ENCODE measurements around the gene LRTM2.

LRTM2 gene

DNA sequence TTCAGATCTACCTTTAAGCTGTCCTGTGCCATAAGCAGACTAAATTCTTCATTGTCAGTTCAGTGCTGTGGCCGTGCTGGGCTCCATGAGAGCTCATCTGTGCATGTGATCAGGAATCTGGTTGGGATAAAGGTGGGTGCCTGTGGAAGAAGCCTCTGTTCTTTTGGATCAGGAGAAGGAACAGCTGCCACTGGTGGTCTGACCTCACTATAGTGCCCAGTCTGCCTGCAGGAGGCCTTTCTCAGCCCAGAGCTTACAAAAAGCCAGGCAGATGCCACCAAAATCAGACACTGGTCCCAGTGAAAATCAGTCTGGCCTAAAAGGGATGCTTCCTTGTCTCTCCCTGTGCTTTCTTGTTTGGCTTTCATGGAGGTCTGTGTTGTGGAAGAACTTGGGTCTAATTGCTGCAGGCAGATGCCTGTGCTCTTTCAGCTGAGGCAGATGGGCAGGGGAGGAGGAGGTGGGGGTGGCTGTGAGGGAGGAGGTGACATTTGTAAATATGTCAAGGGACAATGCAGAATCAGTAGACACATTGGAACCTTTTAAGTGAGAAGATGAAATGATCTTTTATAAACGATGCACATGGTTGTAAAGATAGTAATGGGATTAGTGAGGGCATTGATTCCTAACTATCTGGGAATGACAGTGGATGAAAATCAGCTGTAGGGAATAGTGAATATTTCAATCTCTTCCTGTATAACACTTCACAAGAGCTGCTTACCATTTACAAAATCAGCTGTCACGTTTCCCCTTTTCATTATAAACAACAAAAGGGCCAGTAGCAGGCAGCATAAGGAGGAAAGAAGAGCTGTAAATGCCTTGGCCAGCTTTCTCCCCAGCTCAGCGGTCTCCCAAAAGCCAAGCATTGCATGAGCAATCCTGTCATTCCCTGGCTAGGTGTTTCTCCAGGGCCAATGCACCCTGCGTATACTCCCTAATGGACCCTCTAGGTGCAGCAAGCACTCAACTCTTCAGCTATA, 53.5 kb downstream of the LRTM2 start:
- H3K27me3 ChIP-seq (ENCODE audit: insufficient read depth, poor library complexity, severe bottlenecking) = no peaks in the 10 kb centered on the region
- DNase-seq (ENCODE audit: low read depth in 1 of 2, low spot score in 1 of 2) = no peak
- no peak overlapping the region for H3K27ac ChIP-seq (replicated peaks)
- TF ChIP-seq SPI1 (IDR thresholded peaks at IDR 0.05; ENCODE audit: borderline replicate concordance, low read depth) (no peak), GABPA (IDR thresholded peaks at IDR 0.05; ENCODE audit: low read depth) (no peak), POLR2AphosphoS5 (IDR thresholded peaks at IDR 0.05; ENCODE audit: low read depth) (no peak)
- TF ChIP-seq, protein P1, sequence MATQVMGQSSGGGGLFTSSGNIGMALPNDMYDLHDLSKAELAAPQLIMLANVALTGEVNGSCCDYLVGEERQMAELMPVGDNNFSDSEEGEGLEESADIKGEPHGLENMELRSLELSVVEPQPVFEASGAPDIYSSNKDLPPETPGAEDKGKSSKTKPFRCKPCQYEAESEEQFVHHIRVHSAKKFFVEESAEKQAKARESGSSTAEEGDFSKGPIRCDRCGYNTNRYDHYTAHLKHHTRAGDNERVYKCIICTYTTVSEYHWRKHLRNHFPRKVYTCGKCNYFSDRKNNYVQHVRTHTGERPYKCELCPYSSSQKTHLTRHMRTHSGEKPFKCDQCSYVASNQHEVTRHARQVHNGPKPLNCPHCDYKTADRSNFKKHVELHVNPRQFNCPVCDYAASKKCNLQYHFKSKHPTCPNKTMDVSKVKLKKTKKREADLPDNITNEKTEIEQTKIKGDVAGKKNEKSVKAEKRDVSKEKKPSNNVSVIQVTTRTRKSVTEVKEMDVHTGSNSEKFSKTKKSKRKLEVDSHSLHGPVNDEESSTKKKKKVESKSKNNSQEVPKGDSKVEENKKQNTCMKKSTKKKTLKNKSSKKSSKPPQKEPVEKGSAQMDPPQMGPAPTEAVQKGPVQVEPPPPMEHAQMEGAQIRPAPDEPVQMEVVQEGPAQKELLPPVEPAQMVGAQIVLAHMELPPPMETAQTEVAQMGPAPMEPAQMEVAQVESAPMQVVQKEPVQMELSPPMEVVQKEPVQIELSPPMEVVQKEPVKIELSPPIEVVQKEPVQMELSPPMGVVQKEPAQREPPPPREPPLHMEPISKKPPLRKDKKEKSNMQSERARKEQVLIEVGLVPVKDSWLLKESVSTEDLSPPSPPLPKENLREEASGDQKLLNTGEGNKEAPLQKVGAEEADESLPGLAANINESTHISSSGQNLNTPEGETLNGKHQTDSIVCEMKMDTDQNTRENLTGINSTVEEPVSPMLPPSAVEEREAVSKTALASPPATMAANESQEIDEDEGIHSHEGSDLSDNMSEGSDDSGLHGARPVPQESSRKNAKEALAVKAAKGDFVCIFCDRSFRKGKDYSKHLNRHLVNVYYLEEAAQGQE (IDR thresholded peaks at IDR 0.05; ENCODE audit: insufficient replicate concordance, low read depth) = no peak
- TF ChIP-seq, protein P2, sequence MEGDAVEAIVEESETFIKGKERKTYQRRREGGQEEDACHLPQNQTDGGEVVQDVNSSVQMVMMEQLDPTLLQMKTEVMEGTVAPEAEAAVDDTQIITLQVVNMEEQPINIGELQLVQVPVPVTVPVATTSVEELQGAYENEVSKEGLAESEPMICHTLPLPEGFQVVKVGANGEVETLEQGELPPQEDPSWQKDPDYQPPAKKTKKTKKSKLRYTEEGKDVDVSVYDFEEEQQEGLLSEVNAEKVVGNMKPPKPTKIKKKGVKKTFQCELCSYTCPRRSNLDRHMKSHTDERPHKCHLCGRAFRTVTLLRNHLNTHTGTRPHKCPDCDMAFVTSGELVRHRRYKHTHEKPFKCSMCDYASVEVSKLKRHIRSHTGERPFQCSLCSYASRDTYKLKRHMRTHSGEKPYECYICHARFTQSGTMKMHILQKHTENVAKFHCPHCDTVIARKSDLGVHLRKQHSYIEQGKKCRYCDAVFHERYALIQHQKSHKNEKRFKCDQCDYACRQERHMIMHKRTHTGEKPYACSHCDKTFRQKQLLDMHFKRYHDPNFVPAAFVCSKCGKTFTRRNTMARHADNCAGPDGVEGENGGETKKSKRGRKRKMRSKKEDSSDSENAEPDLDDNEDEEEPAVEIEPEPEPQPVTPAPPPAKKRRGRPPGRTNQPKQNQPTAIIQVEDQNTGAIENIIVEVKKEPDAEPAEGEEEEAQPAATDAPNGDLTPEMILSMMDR (IDR thresholded peaks at IDR 0.05; ENCODE audit: insufficient read depth, low read length) = no peak
- no peak overlapping the region for H3K4me3 ChIP-seq (replicated peaks; ENCODE audit: insufficient read depth, low read length)

DNA sequence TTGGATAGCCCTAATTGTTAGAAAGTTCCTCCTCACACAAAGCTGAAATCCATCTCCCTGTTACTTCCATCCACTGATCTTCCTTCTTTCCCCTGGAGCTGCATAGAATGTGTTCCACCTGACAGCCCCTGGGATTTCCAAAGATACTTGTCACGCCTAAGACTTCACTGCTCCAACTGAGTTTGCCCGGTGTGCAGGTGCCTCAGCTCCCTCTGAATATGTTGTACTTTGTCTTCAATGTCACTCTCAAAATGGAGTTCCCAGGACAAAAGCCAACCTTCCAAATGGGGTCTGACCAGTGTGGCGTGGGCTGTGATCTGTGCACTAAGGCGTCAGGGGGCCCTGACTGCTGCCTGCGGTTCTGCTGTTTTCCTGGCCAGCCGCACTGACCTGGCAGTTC, 55.2 kb downstream of the LRTM2 start:
- DNase-seq (ENCODE audit: low read depth in 1 of 2, low spot score in 1 of 2) = no peak
- TF ChIP-seq, protein P1 (IDR thresholded peaks at IDR 0.05; ENCODE audit: insufficient replicate concordance, low read depth) = no peak
- TF ChIP-seq SPI1 (IDR thresholded peaks at IDR 0.05; ENCODE audit: borderline replicate concordance, low read depth) (no peak), POLR2AphosphoS5 (IDR thresholded peaks at IDR 0.05; ENCODE audit: low read depth) (no peak), GABPA (IDR thresholded peaks at IDR 0.05; ENCODE audit: low read depth) (no peak)
- TF ChIP-seq, protein P2 (IDR thresholded peaks at IDR 0.05; ENCODE audit: insufficient read depth, low read length) = no peak
- Histone ChIP-seq H3K27ac (replicated peaks) (no peak overlapping the region), H3K4me3 (replicated peaks; ENCODE audit: insufficient read depth, low read length) (no peak overlapping the region), H3K27me3 (ENCODE audit: insufficient read depth, poor library complexity, severe bottlenecking) (no peaks in the 10 kb centered on the region)

DNA sequence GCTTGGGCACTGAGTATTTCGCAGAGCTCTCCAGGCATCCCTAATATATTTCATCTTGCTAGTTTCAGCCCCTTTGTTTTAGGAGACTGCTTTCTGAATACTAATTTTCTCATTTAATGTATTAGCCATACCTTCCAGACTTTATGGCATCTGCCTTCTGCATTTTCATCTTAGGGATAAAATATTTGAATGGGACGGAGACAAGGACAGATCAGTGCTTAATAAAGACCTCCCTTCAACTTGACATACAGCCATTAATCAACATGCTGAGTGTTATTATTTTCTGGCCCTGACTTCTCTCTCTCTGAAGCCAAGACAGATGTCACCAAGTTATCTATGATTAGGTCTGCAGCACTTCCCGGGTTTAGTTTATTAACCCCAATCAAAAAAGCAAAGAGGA, 55.7 kb downstream of the LRTM2 start:
- DNase-seq (ENCODE audit: low read depth in 1 of 2, low spot score in 1 of 2) = no peak
- H3K27ac ChIP-seq (replicated peaks) = no peak overlapping the region
- H3K27me3 ChIP-seq (ENCODE audit: insufficient read depth, poor library complexity, severe bottlenecking) = no peaks in the 10 kb centered on the region
- no peak for TF ChIP-seq POLR2AphosphoS5 (IDR thresholded peaks at IDR 0.05; ENCODE audit: low read depth)
- TF ChIP-seq GABPA (IDR thresholded peaks at IDR 0.05; ENCODE audit: low read depth) = no peak
- no peak for TF ChIP-seq SPI1 (IDR thresholded peaks at IDR 0.05; ENCODE audit: borderline replicate concordance, low read depth)
- TF ChIP-seq, protein P2 (IDR thresholded peaks at IDR 0.05; ENCODE audit: insufficient read depth, low read length) = no peak
- TF ChIP-seq, protein P1 (IDR thresholded peaks at IDR 0.05; ENCODE audit: insufficient replicate concordance, low read depth) = no peak
- H3K4me3 ChIP-seq (replicated peaks; ENCODE audit: insufficient read depth, low read length) = no peak overlapping the region

All from HL-60 (cell line).